Measurements from ENCODE around the gene SH3BP1. TPM values are rescaled to one million over a fixed set of nuclear protein-coding genes. Genes with fewer than 3 reads are reported as not detected.

The SH3BP1 gene
- total RNA-seq, 1 donor from 2014 or later, result 6.9 TPM

GRCh38 chr22:37677493-37677974 is 38.1 kb downstream of the SH3BP1 start:
- Mint-ChIP-seq H3K36me3 (ENCODE audit: unreplicated experiment) (peaks cover 10% of the 10 kb centered on the region), H3K4me3 (ENCODE audit: unreplicated experiment) (peak overlapping the region; percentile 81), H3K27me3 (ENCODE audit: unreplicated experiment) (no peaks in the 10 kb centered on the region), H3K27ac (ENCODE audit: unreplicated experiment) (peak overlapping the region; percentile 91), H3K9me3 (ENCODE audit: unreplicated experiment) (no peaks in the 10 kb centered on the region), H3K4me1 (ENCODE audit: unreplicated experiment) (peaks cover 49% of the 10 kb centered on the region)
- TF ChIP-seq CTCF (IDR thresholded peaks at IDR 0.05), result no peak
- DNase-seq (ENCODE audit: extremely low spot score, unreplicated experiment), result no peak

- H3K27me3 Mint-ChIP-seq (ENCODE audit: unreplicated experiment), result no peaks in the 10 kb centered on the region
- TF ChIP-seq CTCF (IDR thresholded peaks at IDR 0.05), result no peak
- H3K9me3 Mint-ChIP-seq (ENCODE audit: unreplicated experiment), result no peaks in the 10 kb centered on the region
- H3K36me3 Mint-ChIP-seq (ENCODE audit: unreplicated experiment), result peaks cover 10% of the 10 kb centered on the region
- H3K4me3 Mint-ChIP-seq (ENCODE audit: unreplicated experiment), result no peak overlapping the region
- no peak for DNase-seq (ENCODE audit: extremely low spot score, unreplicated experiment)
- H3K4me1 Mint-ChIP-seq (ENCODE audit: unreplicated experiment), result peaks cover 49% of the 10 kb centered on the region
- H3K27ac Mint-ChIP-seq (ENCODE audit: unreplicated experiment), result no peak overlapping the region
Measured at GRCh38 chr22:37678372-37678771, 38.9 kb downstream of the SH3BP1 start.

- Mint-ChIP-seq H3K27me3 (ENCODE audit: unreplicated experiment) (no peaks in the 10 kb centered on the region), H3K27ac (ENCODE audit: unreplicated experiment) (peak overlapping the region; percentile 38), H3K4me3 (ENCODE audit: unreplicated experiment) (peak overlapping the region; percentile 57), H3K36me3 (ENCODE audit: unreplicated experiment) (peaks cover 10% of the 10 kb centered on the region), H3K4me1 (ENCODE audit: unreplicated experiment) (peaks cover 41% of the 10 kb centered on the region), H3K9me3 (ENCODE audit: unreplicated experiment) (no peaks in the 10 kb centered on the region)
- TF ChIP-seq CTCF (IDR thresholded peaks at IDR 0.05), result no peak
- no peak for DNase-seq (ENCODE audit: extremely low spot score, unreplicated experiment)
Measured at GRCh38 chr22:37679670-37680069, 40.2 kb downstream of the SH3BP1 start.

GRCh38 chr22:37680191-37680851 is 40.9 kb downstream of the SH3BP1 start:
- Mint-ChIP-seq H3K36me3 (ENCODE audit: unreplicated experiment) (peaks cover 10% of the 10 kb centered on the region), H3K27me3 (ENCODE audit: unreplicated experiment) (no peaks in the 10 kb centered on the region), H3K27ac (ENCODE audit: unreplicated experiment) (peak overlapping the region; percentile 50), H3K4me3 (ENCODE audit: unreplicated experiment) (no peak overlapping the region), H3K9me3 (ENCODE audit: unreplicated experiment) (no peaks in the 10 kb centered on the region), H3K4me1 (ENCODE audit: unreplicated experiment) (peaks cover 34% of the 10 kb centered on the region)
- no peak for TF ChIP-seq CTCF (IDR thresholded peaks at IDR 0.05)
- no peak for DNase-seq (ENCODE audit: extremely low spot score, unreplicated experiment)

GRCh38 chr22:37681001-37681424 is 41.5 kb downstream of the SH3BP1 start:
- peaks cover 10% of the 10 kb centered on the region for H3K36me3 Mint-ChIP-seq (ENCODE audit: unreplicated experiment)
- peak overlapping the region; percentile 50 for H3K27ac Mint-ChIP-seq (ENCODE audit: unreplicated experiment)
- DNase-seq (ENCODE audit: extremely low spot score, unreplicated experiment), result no peak
- H3K4me3 Mint-ChIP-seq (ENCODE audit: unreplicated experiment), result no peak overlapping the region
- H3K27me3 Mint-ChIP-seq (ENCODE audit: unreplicated experiment), result no peaks in the 10 kb centered on the region
- H3K4me1 Mint-ChIP-seq (ENCODE audit: unreplicated experiment), result peaks cover 32% of the 10 kb centered on the region
- H3K9me3 Mint-ChIP-seq (ENCODE audit: unreplicated experiment), result no peaks in the 10 kb centered on the region
- no peak for TF ChIP-seq CTCF (IDR thresholded peaks at IDR 0.05)

Data from osteocyte (in vitro differentiated cells).